GM18870 (cell line): ENCODE data around the gene GNB5.

Experiments
- ATAC-seq: cut with Tn5 transposase; IDR thresholded peaks from one replicate; pipeline ENCODE4 v1.9.1; 2021; ENCODE audit warnings: moderate library complexity; ENCODE audit not compliant: unreplicated experiment

GNB5 gene

GRCh38 chr15:52071570-52071969 is 119.6 kb downstream of the GNB5 start:
- ATAC-seq, result no peak

GRCh38 chr15:52069559-52069958 is 121.6 kb downstream of the GNB5 start:
- ATAC-seq, result no peak

GRCh38 chr15:52068004-52068615 is 123.1 kb downstream of the GNB5 start:
- ATAC-seq, result no peak

- ATAC-seq, result no peak
These were observed 123.7 kb downstream of the GNB5 start for GRCh38 chr15:52067545-52067926.

GRCh38 chr15:52066842-52067544 is 124.2 kb downstream of the GNB5 start:
- no peak for ATAC-seq
